Measurements from ENCODE around the gene LMF1.

DNA sequence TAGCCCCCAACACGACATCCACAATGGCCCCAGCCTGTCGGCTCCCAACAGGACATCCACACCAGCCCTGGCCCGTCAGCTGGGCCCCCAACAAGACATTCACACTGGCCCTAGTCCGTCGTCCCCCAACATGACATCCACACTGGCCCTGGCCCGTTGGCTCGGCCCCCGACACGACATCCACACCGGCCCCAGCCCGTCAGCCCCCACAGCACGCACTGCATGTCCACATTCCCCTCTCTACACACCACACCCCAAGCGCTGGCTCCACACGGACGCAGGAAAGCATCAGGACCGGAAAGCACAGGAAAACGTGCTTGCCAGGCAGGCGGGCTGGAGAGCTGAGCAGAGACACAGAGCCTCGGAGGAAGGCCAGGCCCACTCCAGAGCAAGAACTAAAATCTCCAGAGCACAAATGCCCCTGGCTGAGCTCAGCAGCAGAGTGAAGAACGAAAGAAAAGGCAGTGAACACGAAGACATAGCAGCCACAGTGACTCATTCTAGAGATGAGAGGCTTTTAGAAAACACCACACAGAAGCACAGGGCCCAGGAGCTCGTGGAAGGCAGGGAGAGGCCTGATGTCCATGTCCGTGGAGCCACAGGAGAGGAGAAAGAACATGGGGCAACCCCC lies 50.6 kb downstream of the LMF1 start:
- TF ChIP-seq, protein P1, sequence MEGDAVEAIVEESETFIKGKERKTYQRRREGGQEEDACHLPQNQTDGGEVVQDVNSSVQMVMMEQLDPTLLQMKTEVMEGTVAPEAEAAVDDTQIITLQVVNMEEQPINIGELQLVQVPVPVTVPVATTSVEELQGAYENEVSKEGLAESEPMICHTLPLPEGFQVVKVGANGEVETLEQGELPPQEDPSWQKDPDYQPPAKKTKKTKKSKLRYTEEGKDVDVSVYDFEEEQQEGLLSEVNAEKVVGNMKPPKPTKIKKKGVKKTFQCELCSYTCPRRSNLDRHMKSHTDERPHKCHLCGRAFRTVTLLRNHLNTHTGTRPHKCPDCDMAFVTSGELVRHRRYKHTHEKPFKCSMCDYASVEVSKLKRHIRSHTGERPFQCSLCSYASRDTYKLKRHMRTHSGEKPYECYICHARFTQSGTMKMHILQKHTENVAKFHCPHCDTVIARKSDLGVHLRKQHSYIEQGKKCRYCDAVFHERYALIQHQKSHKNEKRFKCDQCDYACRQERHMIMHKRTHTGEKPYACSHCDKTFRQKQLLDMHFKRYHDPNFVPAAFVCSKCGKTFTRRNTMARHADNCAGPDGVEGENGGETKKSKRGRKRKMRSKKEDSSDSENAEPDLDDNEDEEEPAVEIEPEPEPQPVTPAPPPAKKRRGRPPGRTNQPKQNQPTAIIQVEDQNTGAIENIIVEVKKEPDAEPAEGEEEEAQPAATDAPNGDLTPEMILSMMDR (IDR thresholded peaks at IDR 0.05; ENCODE audit: control extremely low read depth in 1 of 3, insufficient read depth in 1 of 3, low read depth in 1 of 3, low read length in 3 of 3) = no peak
- no peak for TF ChIP-seq RNF2 (IDR thresholded peaks at IDR 0.05; ENCODE audit: borderline replicate concordance, low read depth, low read length, missing control alignments, poor library complexity, severe bottlenecking)
- no peak for TF ChIP-seq POLR2AphosphoS5 (IDR thresholded peaks at IDR 0.05; ENCODE audit: low read depth, low read length)
- TF ChIP-seq JUN (IDR thresholded peaks at IDR 0.05; ENCODE audit: low read depth, low read length) = no peak
- no peak for TF ChIP-seq CBX5 (IDR thresholded peaks at IDR 0.05; ENCODE audit: low read depth, low read length)
- no peak for TF ChIP-seq POLR2A (IDR thresholded peaks at IDR 0.05; ENCODE audit: control extremely low read depth in 1 of 2, low read depth in 2 of 2, low read length in 2 of 2)
- no peak for TF ChIP-seq SP2 (IDR thresholded peaks at IDR 0.05; ENCODE audit: low read length)
- no peak for TF ChIP-seq YY1 (IDR thresholded peaks at IDR 0.05; ENCODE audit: low read depth, low read length)
- TF ChIP-seq, protein P2, sequence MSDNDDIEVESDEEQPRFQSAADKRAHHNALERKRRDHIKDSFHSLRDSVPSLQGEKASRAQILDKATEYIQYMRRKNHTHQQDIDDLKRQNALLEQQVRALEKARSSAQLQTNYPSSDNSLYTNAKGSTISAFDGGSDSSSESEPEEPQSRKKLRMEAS (IDR thresholded peaks at IDR 0.05) = no peak
- TF ChIP-seq EP300 (IDR thresholded peaks at IDR 0.05; ENCODE audit: borderline replicate concordance in 1 of 2, low read depth in 2 of 2, low read length in 2 of 2) = no peak
- TF ChIP-seq FOSL1 (IDR thresholded peaks at IDR 0.05; ENCODE audit: insufficient read depth, low read depth, low read length) = no peak
- TF ChIP-seq SP1 (IDR thresholded peaks at IDR 0.05; ENCODE audit: low read depth, low read length) = no peak
- TF ChIP-seq, protein P3, sequence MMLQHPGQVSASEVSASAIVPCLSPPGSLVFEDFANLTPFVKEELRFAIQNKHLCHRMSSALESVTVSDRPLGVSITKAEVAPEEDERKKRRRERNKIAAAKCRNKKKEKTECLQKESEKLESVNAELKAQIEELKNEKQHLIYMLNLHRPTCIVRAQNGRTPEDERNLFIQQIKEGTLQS (IDR thresholded peaks at IDR 0.05; ENCODE audit: insufficient read depth, low read depth, low read length) = no peak

All from H1 (cell line).